Large intestine (tissue), 3 donors: Measurements from ENCODE around the gene ATG101. TPM values are rescaled to one million over a fixed set of nuclear protein-coding genes. Genes with fewer than 3 reads are reported as not detected.

Source experiments
- DNase-seq, 2 donors: peaks; one replicate each; pipeline versions ENCODE4 v3.0.0 to v3.0.0-alpha.2; 2013
- H3K27ac ChIP-seq: one replicate; pipeline ENCODE4 v1.5.1; 2013; ENCODE audit warnings: low read length
- H3K27me3 ChIP-seq: 2 replicates; pipeline ENCODE4 v1.6.1; 2013; ENCODE audit warnings: low read length; ENCODE audit not compliant: control insufficient read depth, insufficient read depth
- H3K36me3 ChIP-seq: 2 replicates; pipeline ENCODE4 v1.6.1; 2013; ENCODE audit warnings: low read length; ENCODE audit not compliant: control insufficient read depth, insufficient read depth
- H3K4me1 ChIP-seq: one replicate; pipeline ENCODE4 v1.6.1; 2013; ENCODE audit warnings: low read length; ENCODE audit not compliant: control insufficient read depth, insufficient read depth
- H3K4me3 ChIP-seq: one replicate; pipeline ENCODE4 v1.5.1; 2013; ENCODE audit warnings: low read length
- H3K9me3 ChIP-seq: one replicate; pipeline ENCODE4 v1.6.1; 2013; ENCODE audit warnings: mild to moderate bottlenecking, low read depth, low read length, moderate library complexity; ENCODE audit not compliant: control insufficient read depth
- WGBS: methylation state at CpG from one replicate; pipeline ENCODE4 v1.1.5; 2013; ENCODE audit warnings: low lambda C conversion rate; ENCODE audit not compliant: insufficient coverage; 5-methylcytosine and 5-hydroxymethylcytosine counted together
- polyA plus RNA-seq: library from polyadenylated mRNA; unstranded; fragments of 120-200 nt; gene quantifications from one replicate; pipeline ENCODE4 v1.2.1, GENCODE V29; 2013

The ATG101 gene
- polyA plus RNA-seq, 1 donor: 27.8 TPM

DNA sequence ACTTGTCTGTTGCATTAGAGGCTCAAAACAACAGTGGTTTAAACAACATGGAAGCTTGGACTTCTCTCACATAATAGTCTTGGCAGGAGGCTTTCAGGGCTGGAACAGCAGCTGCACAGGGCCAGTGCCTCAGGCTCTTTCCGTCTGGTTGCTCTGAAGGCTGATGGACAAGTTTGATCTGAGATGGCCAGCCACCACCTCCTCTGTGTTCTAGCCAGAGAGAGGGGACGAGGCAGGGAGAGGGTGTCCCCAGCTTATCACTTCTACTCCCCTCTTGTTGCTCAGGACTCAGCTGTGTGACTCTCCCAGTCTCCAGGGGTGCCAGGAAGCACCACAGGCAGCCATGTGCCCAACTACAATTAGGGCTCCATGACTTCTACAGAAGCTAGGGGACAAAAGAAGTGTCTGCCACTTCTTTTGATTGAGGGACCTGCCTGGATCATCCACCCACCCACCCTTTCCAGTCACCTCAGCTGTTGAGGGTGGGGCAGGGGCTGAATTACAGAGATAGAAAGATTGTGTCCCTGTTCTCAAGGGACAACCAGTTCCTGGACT lies 56.3 kb downstream of the ATG101 start:
- Histone ChIP-seq H3K36me3 (no peaks in the 10 kb centered on the region), H3K4me1 (no peaks in the 10 kb centered on the region), H3K4me3 (no peak overlapping the region), H3K27me3 (no peaks in the 10 kb centered on the region), H3K27ac (no peak overlapping the region), H3K9me3 (no peaks in the 10 kb centered on the region)
- no CpG with 5 or more reads among the region's 2 CpGs for WGBS
- DNase-seq: no peak

Other genes starting within 250 kb of the ATG101 start
- gene FIGNL2, start 221.3 kb upstream of the ATG101 start, polyA plus RNA-seq: 0.76 TPM
- gene ANKRD33, start 181.9 kb upstream of the ATG101 start, polyA plus RNA-seq: 0.06 TPM
- 17.7 TPM for gene ACVRL1, start 162.5 kb upstream of the ATG101 start, polyA plus RNA-seq
- gene ACVR1B, start 118.3 kb upstream of the ATG101 start, polyA plus RNA-seq: 60.3 TPM
- 9.6 TPM for gene TAMALIN, start 63.0 kb upstream of the ATG101 start, polyA plus RNA-seq
- 139 TPM for gene NR4A1, start 18.5 kb upstream of the ATG101 start, polyA plus RNA-seq
- 0.88 TPM for gene SMIM41, start 9.7 kb downstream of the ATG101 start, polyA plus RNA-seq
- 0.45 TPM for gene KRT80, start 122.0 kb downstream of the ATG101 start, polyA plus RNA-seq
- gene KRT7, start 163.3 kb downstream of the ATG101 start, polyA plus RNA-seq: 8.6 TPM
- 0.97 TPM for gene KRT86, start 204.7 kb downstream of the ATG101 start, polyA plus RNA-seq
- 0.72 TPM for gene KRT81, start 221.6 kb downstream of the ATG101 start, polyA plus RNA-seq